Gastroesophageal sphincter (tissue), 3 donors: ENCODE results near the gene CTXND1.

Experiments used
- CTCF ChIP-seq, 4 experiments: fragments of 200-600 bp in 2 of 4; fragments of 450-650 bp in 2 of 4; sonication (generic) in 1 of 4; IDR thresholded peaks; one replicate each; pipeline ENCODE4 v1.5.1; 2017 to 2019; ENCODE audit warnings: antibody characterized with exemption in 4 of 4, mild to moderate bottlenecking in 2 of 4, moderate library complexity in 2 of 4
- EP300 ChIP-seq: sonication (generic); formaldehyde crosslinking; IDR thresholded peaks from one replicate; pipeline ENCODE4 v1.6.1; 2017; ENCODE audit warnings: antibody characterized with exemption, mild to moderate bottlenecking

GRCh38 chr15:80162059-80162554 is 89.9 kb downstream of the CTXND1 start:
- TF ChIP-seq CTCF (IDR thresholded peaks at IDR 0.05) (no peak), EP300 (no peak)
